A549 treated with Hydrocortisone at 1 μM for 4 hours (cell line): ENCODE measurements around the gene DACT3. TPM values are rescaled to one million over a fixed set of nuclear protein-coding genes. Genes with fewer than 3 reads are reported as not detected.

Experiments used
- total RNA-seq: library from RNA; stranded (reverse); fragments of 200-300 nt; extraction: Qiagen RNA extraction; gene quantifications from 5 replicates; pipeline ENCODE4 v1.2.3, GENCODE V29; 2022

Gene DACT3
- 0.24 to 0.31 TPM (median 0.29 TPM) in 5 replicates for total RNA-seq

GRCh38 chr19:46661020-46661731 is at the start of gene DACT3:
TSS of gene DACT3 (minus strand) at chr19:46661182. CDS start at chr19:46661064, 118 bp downstream.

GRCh38 chr19:46635920-46636761 is 24.8 kb downstream of the DACT3 start, which contains the start of gene GNG8:
TSS of gene GNG8 (minus strand) at chr19:46636202. CDS start at chr19:46634682, 1,520 bp downstream.

GRCh38 chr19:46624958-46625661 is 35.9 kb downstream of the DACT3 start, which contains the start of gene PTGIR:
TSS of gene PTGIR (minus strand) at chr19:46625089. CDS start at chr19:46624225, 864 bp downstream.

GRCh38 chr19:46601318-46602224 is 59.4 kb downstream of the DACT3 start, which contains the start of gene CALM3:
TSS of gene CALM3 (plus strand) at chr19:46601330. CDS start at chr19:46601435, 105 bp downstream.

Other genes with a start within 250 kb of the DACT3 start
- gene CCDC8, start 247.6 kb downstream of the DACT3 start, total RNA-seq = not detected in 5 replicates
- not detected in 5 replicates for gene PNMA8C, start 232.2 kb downstream of the DACT3 start, total RNA-seq
- 8.5 to 11.6 TPM (median 9.4 TPM) in 5 replicates for gene PNMA8A, start 189.6 kb downstream of the DACT3 start, total RNA-seq
- gene PNMA8B, start 165.3 kb downstream of the DACT3 start, total RNA-seq = not detected in 5 replicates
- 218 to 251 TPM (median 238 TPM) in 5 replicates for gene CALM3, start 59.9 kb downstream of the DACT3 start, total RNA-seq
- gene PTGIR, start 36.1 kb downstream of the DACT3 start, total RNA-seq = 0.05 to 0.12 TPM (median 0.12 TPM) in 3 of 5 replicates, not detected in the others
- not detected in 5 replicates for gene GNG8, start 25.0 kb downstream of the DACT3 start, total RNA-seq
- 26.1 to 32.0 TPM (median 27.4 TPM) in 5 replicates for gene PRKD2, start 55.9 kb upstream of the DACT3 start, total RNA-seq
- 17.2 to 23.4 TPM (median 19.0 TPM) in 5 replicates for gene FKRP, start 84.9 kb upstream of the DACT3 start, total RNA-seq
- gene STRN4, start 85.3 kb upstream of the DACT3 start, total RNA-seq = 75.5 to 86.8 TPM (median 81.4 TPM) in 5 replicates
- 207 to 235 TPM (median 217 TPM) in 5 replicates for gene SLC1A5, start 127.4 kb upstream of the DACT3 start, total RNA-seq
- gene AP2S1, start 189.7 kb upstream of the DACT3 start, total RNA-seq = 214 to 313 TPM (median 301 TPM) in 5 replicates
- gene ARHGAP35, start 199.8 kb upstream of the DACT3 start, total RNA-seq = 22.3 to 35.2 TPM (median 29.1 TPM) in 5 replicates